ENCODE results near the gene RGPD3. TPM values are rescaled to one million over a fixed set of nuclear protein-coding genes. Genes with fewer than 3 reads are reported as not detected.
"Not testable (repeated sequence)": the region's sequence is repeated elsewhere in the genome, so short reads cannot be mapped to it uniquely, and the experiment has no call there.

The RGPD3 gene
- total RNA-seq, 1 donor from 2014 or later: not detected

GRCh38 chr2:106508660-106509373 lies 40.6 kb upstream of the RGPD3 start:
- H3K27me3 Mint-ChIP-seq (ENCODE audit: unreplicated experiment); H3K4me1 Mint-ChIP-seq (ENCODE audit: unreplicated experiment); H3K27ac Mint-ChIP-seq (ENCODE audit: unreplicated experiment); H3K4me3 Mint-ChIP-seq (ENCODE audit: unreplicated experiment); H3K36me3 Mint-ChIP-seq (ENCODE audit: unreplicated experiment); DNase-seq (ENCODE audit: extremely low spot score, unreplicated experiment); H3K9me3 Mint-ChIP-seq (ENCODE audit: unreplicated experiment): not testable (repeated sequence)

- H3K9me3 Mint-ChIP-seq (ENCODE audit: unreplicated experiment); H3K36me3 Mint-ChIP-seq (ENCODE audit: unreplicated experiment); H3K4me1 Mint-ChIP-seq (ENCODE audit: unreplicated experiment); H3K27me3 Mint-ChIP-seq (ENCODE audit: unreplicated experiment); H3K4me3 Mint-ChIP-seq (ENCODE audit: unreplicated experiment); DNase-seq (ENCODE audit: extremely low spot score, unreplicated experiment); H3K27ac Mint-ChIP-seq (ENCODE audit: unreplicated experiment): not testable (repeated sequence)
Measured at GRCh38 chr2:106506002-106506687, 37.9 kb upstream of the RGPD3 start.

- not testable (repeated sequence) for H3K9me3 Mint-ChIP-seq (ENCODE audit: unreplicated experiment); H3K27me3 Mint-ChIP-seq (ENCODE audit: unreplicated experiment); H3K4me1 Mint-ChIP-seq (ENCODE audit: unreplicated experiment); DNase-seq (ENCODE audit: extremely low spot score, unreplicated experiment); H3K36me3 Mint-ChIP-seq (ENCODE audit: unreplicated experiment); H3K27ac Mint-ChIP-seq (ENCODE audit: unreplicated experiment); H3K4me3 Mint-ChIP-seq (ENCODE audit: unreplicated experiment)
Measured at GRCh38 chr2:106504787-106505186, 36.6 kb upstream of the RGPD3 start.

- DNase-seq (ENCODE audit: extremely low spot score, unreplicated experiment); H3K27ac Mint-ChIP-seq (ENCODE audit: unreplicated experiment); H3K4me3 Mint-ChIP-seq (ENCODE audit: unreplicated experiment); H3K9me3 Mint-ChIP-seq (ENCODE audit: unreplicated experiment); H3K36me3 Mint-ChIP-seq (ENCODE audit: unreplicated experiment); H3K4me1 Mint-ChIP-seq (ENCODE audit: unreplicated experiment); H3K27me3 Mint-ChIP-seq (ENCODE audit: unreplicated experiment): not testable (repeated sequence)
Measured at GRCh38 chr2:106504192-106504591, 36.0 kb upstream of the RGPD3 start.

- H3K27ac Mint-ChIP-seq (ENCODE audit: unreplicated experiment); H3K9me3 Mint-ChIP-seq (ENCODE audit: unreplicated experiment): not testable (repeated sequence)
Measured at GRCh38 chr2:106502351-106502750, 34.1 kb upstream of the RGPD3 start.

GRCh38 chr2:106500350-106500749 lies 32.1 kb upstream of the RGPD3 start:
- not testable (repeated sequence) for H3K4me3 Mint-ChIP-seq (ENCODE audit: unreplicated experiment); H3K36me3 Mint-ChIP-seq (ENCODE audit: unreplicated experiment); H3K27ac Mint-ChIP-seq (ENCODE audit: unreplicated experiment); H3K27me3 Mint-ChIP-seq (ENCODE audit: unreplicated experiment); DNase-seq (ENCODE audit: extremely low spot score, unreplicated experiment); H3K9me3 Mint-ChIP-seq (ENCODE audit: unreplicated experiment); H3K4me1 Mint-ChIP-seq (ENCODE audit: unreplicated experiment)

More at GRCh38 chr2:106502351-106502750, 34.1 kb upstream of the RGPD3 start:
- not testable (repeated sequence) for H3K27me3 Mint-ChIP-seq (ENCODE audit: unreplicated experiment); DNase-seq (ENCODE audit: extremely low spot score, unreplicated experiment); H3K36me3 Mint-ChIP-seq (ENCODE audit: unreplicated experiment); H3K4me3 Mint-ChIP-seq (ENCODE audit: unreplicated experiment); H3K4me1 Mint-ChIP-seq (ENCODE audit: unreplicated experiment)

GRCh38 chr2:106498549-106498948 lies 30.3 kb upstream of the RGPD3 start:
- not testable (repeated sequence) for H3K9me3 Mint-ChIP-seq (ENCODE audit: unreplicated experiment); DNase-seq (ENCODE audit: extremely low spot score, unreplicated experiment); H3K27ac Mint-ChIP-seq (ENCODE audit: unreplicated experiment); H3K36me3 Mint-ChIP-seq (ENCODE audit: unreplicated experiment); H3K27me3 Mint-ChIP-seq (ENCODE audit: unreplicated experiment); H3K4me1 Mint-ChIP-seq (ENCODE audit: unreplicated experiment); H3K4me3 Mint-ChIP-seq (ENCODE audit: unreplicated experiment)

- H3K4me3 Mint-ChIP-seq (ENCODE audit: unreplicated experiment); H3K9me3 Mint-ChIP-seq (ENCODE audit: unreplicated experiment); DNase-seq (ENCODE audit: extremely low spot score, unreplicated experiment); H3K27ac Mint-ChIP-seq (ENCODE audit: unreplicated experiment); H3K36me3 Mint-ChIP-seq (ENCODE audit: unreplicated experiment); H3K27me3 Mint-ChIP-seq (ENCODE audit: unreplicated experiment); H3K4me1 Mint-ChIP-seq (ENCODE audit: unreplicated experiment): not testable (repeated sequence)
Measured at GRCh38 chr2:106492913-106493312, 24.7 kb upstream of the RGPD3 start.

- H3K4me3 Mint-ChIP-seq (ENCODE audit: unreplicated experiment); H3K4me1 Mint-ChIP-seq (ENCODE audit: unreplicated experiment); H3K36me3 Mint-ChIP-seq (ENCODE audit: unreplicated experiment); H3K9me3 Mint-ChIP-seq (ENCODE audit: unreplicated experiment); H3K27ac Mint-ChIP-seq (ENCODE audit: unreplicated experiment); DNase-seq (ENCODE audit: extremely low spot score, unreplicated experiment); H3K27me3 Mint-ChIP-seq (ENCODE audit: unreplicated experiment): not testable (repeated sequence)
Measured at GRCh38 chr2:106492399-106492798, 24.2 kb upstream of the RGPD3 start.

- DNase-seq (ENCODE audit: extremely low spot score, unreplicated experiment); H3K4me1 Mint-ChIP-seq (ENCODE audit: unreplicated experiment); H3K9me3 Mint-ChIP-seq (ENCODE audit: unreplicated experiment); H3K4me3 Mint-ChIP-seq (ENCODE audit: unreplicated experiment); H3K36me3 Mint-ChIP-seq (ENCODE audit: unreplicated experiment); H3K27ac Mint-ChIP-seq (ENCODE audit: unreplicated experiment): not testable (repeated sequence)
- peaks cover 16% of the 10 kb centered on the region for H3K27me3 Mint-ChIP-seq (ENCODE audit: unreplicated experiment)
Measured at GRCh38 chr2:106489701-106490100, 21.5 kb upstream of the RGPD3 start.

- H3K4me3 Mint-ChIP-seq (ENCODE audit: unreplicated experiment); H3K27ac Mint-ChIP-seq (ENCODE audit: unreplicated experiment); DNase-seq (ENCODE audit: extremely low spot score, unreplicated experiment); H3K36me3 Mint-ChIP-seq (ENCODE audit: unreplicated experiment); H3K4me1 Mint-ChIP-seq (ENCODE audit: unreplicated experiment); H3K9me3 Mint-ChIP-seq (ENCODE audit: unreplicated experiment): not testable (repeated sequence)
- peaks cover 13% of the 10 kb centered on the region for H3K27me3 Mint-ChIP-seq (ENCODE audit: unreplicated experiment)
Measured at GRCh38 chr2:106487386-106488191, 19.4 kb upstream of the RGPD3 start.
